Measurements from ENCODE around the gene GNRH2. TPM values are rescaled to one million over a fixed set of nuclear protein-coding genes. Genes with fewer than 3 reads are reported as not detected.
"Not testable (repeated sequence)": the region's sequence is repeated elsewhere in the genome, so short reads cannot be mapped to it uniquely, and the experiment has no call there.

Gene GNRH2
- total RNA-seq, 2 experiments from 2014 or later, result 0.87 to 1.1 TPM

DNA sequence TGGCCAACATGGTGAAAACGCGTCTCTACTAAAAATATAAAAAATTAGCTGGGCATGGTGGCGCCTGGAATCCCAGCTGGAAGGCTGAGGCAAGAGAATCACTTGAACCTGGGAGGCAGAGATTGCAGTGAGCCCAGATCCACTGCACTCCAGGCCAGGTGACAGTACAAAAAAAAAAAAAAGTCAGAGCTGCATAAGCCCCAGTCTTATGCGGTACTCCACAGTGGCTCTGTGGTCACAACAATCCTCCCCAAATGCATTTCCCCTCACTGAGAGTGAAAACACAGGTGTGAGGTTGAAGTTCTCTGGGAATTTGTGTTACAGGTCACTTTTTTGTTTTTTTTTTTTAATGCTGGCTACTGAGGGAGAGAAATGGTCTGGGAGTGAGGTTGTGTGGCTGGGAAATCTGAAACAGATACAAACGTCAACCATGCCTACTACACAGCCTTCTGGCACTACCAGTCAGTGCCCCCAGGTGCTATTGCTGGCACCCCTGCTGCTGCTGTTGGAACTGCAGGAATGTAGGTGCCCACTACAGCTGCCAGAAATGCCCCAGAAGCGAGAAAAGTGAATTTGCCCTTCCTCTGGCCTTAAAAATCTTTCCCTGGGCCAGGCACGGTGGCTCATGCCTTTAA lies 8.1 kb downstream of the GNRH2 start:
- Mint-ChIP-seq H3K9me3 (no peaks in the 10 kb centered on the region), H3K27ac (no peak overlapping the region), H3K4me3 (no peak overlapping the region), H3K27me3 (no peaks in the 10 kb centered on the region), H3K36me3 (peaks cover 19% of the 10 kb centered on the region), H3K4me1 (peaks cover 16% of the 10 kb centered on the region)
- DNase-seq, result no peak

DNA sequence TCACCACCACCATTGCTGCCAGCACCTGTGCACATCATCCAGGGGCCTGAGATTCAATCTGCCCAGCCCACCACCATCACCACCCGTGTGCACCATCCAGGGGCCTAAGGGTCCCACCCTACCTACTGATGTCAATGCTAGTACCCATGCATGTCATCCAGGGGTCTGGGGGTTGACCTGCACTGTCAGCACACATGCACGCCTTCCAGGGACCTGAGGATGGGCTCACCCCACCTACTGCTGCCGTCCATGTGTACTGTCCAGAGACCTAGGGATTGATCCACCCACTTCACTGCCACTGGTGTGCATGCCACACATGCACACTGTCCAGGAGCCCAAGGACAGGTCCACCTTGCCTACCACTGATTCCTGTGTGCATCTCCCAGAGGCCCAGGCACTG lies 16.1 kb downstream of the GNRH2 start:
- H3K27me3 Mint-ChIP-seq, result no peaks in the 10 kb centered on the region

DNA sequence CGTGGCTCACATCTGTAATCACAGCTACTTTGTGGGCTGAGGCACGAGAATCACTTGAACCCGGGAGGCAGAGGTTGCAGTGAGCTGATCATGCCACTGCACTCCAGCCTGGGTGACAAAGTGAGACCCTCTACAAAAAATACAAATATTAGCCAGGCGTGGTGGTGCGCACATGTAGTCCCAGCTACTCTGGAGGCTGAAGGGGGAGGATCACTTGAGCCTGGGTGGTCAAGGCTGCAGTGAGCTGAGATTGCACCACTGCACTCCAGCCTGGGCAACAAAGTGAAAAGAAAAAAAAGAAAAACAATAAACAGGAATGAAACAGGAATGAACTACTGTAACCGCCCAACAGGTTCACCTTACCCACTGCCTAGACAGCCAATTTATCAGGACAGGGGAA lies 20.7 kb downstream of the GNRH2 start:
- H3K4me3 Mint-ChIP-seq, result not testable (repeated sequence)

More for the DNA sequence above, 16.1 kb downstream of the GNRH2 start:
- peaks cover 5% of the 10 kb centered on the region for H3K4me1 Mint-ChIP-seq
- no peak overlapping the region for H3K4me3 Mint-ChIP-seq
- H3K9me3 Mint-ChIP-seq, result no peaks in the 10 kb centered on the region
- no peak overlapping the region for H3K27ac Mint-ChIP-seq
- no peaks in the 10 kb centered on the region for H3K36me3 Mint-ChIP-seq
- DNase-seq, result no peak

DNA sequence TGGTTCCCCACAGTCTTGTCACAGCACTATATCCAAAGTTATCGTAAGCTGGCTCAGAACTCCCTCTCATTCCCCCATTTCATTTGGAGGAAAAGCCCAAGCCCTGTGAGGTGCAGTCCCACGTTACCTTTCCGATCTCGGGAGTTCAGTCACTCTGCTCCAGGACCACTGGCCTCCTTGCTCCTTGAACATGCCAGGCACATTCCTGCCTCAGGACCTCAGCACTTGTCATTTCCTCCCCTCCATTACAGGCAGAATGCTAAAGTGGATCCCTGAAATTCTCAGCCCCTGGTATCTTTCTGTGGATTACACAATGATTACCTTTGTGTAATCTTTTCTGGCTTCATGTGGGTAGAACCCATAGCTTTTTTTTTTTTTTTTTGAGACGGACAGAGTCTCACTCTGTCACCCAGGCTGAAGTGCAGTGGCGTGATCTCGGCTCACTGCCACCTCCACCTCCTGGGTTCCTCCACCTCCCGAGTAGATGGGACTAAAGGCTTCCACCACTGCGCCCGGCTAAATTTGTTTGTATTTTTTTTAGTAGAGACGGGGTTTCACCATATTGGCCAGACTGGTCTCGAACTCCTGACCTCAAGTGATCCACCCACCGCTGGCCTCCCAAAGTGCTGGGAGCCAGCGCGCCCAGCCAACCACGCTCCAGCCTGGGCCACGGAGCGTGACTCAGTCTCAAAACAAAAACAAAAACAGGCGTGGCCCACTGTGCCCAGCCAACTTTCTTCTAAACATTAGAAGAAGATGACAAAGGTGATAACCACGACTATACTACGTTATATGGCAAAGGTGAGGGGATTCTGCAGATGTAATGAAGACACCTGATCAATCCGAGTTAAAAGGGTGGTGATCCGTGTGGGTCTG lies 24.0 kb downstream of the GNRH2 start:
- peaks cover 14% of the 10 kb centered on the region for H3K4me1 Mint-ChIP-seq

More for the DNA sequence above, 20.7 kb downstream of the GNRH2 start:
- not testable (repeated sequence) for DNase-seq, H3K9me3 Mint-ChIP-seq, H3K27me3 Mint-ChIP-seq, H3K27ac Mint-ChIP-seq, H3K36me3 Mint-ChIP-seq, H3K4me1 Mint-ChIP-seq

DNA sequence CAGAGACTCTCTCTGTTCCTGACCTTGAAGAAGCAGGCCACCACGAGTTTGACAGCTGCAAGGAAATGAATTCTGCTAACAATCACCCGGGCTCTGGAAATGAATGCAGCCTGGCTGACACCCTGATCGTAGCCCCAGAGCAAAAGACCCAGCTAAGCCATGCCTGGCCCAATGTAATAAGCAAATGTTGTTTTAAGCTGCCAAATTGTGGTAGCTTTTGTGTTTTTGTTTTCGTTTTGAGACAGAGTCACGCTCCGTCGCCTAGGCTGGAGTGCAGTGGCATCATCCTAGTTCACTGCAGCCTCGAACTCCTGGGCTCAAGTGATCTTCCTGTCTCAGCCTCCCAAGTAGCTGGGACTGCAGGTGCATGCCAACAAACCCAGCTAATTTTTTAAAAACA lies 24.7 kb downstream of the GNRH2 start:
- Mint-ChIP-seq H3K27me3 (peaks cover 3% of the 10 kb centered on the region), H3K36me3 (no peaks in the 10 kb centered on the region), H3K9me3 (no peaks in the 10 kb centered on the region), H3K4me3 (no peak overlapping the region), H3K4me1 (peaks cover 17% of the 10 kb centered on the region), H3K27ac (no peak overlapping the region)
- DNase-seq, result no peak

More for the DNA sequence above, 24.0 kb downstream of the GNRH2 start:
- no peak for DNase-seq
- H3K27ac Mint-ChIP-seq, result no peak overlapping the region
- peaks cover under 1% of the 10 kb centered on the region for H3K27me3 Mint-ChIP-seq
- no peaks in the 10 kb centered on the region for H3K9me3 Mint-ChIP-seq
- H3K4me3 Mint-ChIP-seq, result no peak overlapping the region
- no peaks in the 10 kb centered on the region for H3K36me3 Mint-ChIP-seq

DNA sequence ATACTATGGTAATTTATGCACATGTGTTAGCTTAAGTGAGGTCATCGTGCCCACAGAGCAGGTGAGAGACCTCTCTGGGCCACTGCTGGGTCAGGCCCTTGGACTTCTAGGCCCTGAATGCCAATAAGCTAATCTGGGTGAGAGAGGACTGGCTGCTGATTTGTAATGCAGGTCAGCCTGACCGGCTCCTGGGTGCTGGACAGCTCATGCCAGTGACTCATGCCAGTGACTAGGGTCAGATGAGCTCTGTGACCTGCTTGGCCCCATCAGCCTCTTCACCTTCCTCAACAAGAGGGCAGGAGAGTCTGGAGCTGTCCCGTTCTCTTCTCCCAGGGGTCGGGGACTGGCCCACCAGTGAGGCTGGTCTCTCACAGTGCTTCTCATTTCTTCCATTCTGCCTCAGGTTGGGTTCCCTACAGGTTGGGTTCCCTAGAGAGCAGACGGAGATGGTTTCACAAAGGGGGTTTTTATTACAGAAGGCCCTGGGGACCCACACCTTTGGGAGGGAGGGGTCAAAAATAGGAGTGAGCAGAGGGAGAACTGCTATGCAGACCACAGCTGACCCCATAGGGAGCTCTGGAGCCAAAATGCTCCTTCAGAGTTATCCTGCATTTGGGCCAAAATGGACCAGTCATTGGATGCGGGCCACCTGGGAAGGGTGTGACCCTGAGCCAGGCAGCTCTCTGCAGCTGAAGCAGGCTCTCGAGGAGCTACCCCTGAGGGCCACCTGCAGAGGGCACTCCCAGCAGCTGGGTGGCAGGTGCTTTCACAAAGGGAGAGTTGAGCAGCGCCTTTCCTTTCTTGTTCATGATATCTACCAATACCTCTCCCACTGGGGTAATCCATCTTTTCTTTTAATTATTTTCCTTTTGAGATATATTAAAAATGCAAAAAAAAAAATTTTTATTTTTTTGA lies 25.8 kb downstream of the GNRH2 start:
- H3K9me3 Mint-ChIP-seq, result no peaks in the 10 kb centered on the region
- peaks cover 17% of the 10 kb centered on the region for H3K4me1 Mint-ChIP-seq
- peaks cover 3% of the 10 kb centered on the region for H3K27me3 Mint-ChIP-seq
- H3K36me3 Mint-ChIP-seq, result no peaks in the 10 kb centered on the region
- DNase-seq, result peak; percentile 22
- H3K27ac Mint-ChIP-seq, result no peak overlapping the region
- H3K4me3 Mint-ChIP-seq, result no peak overlapping the region

DNA sequence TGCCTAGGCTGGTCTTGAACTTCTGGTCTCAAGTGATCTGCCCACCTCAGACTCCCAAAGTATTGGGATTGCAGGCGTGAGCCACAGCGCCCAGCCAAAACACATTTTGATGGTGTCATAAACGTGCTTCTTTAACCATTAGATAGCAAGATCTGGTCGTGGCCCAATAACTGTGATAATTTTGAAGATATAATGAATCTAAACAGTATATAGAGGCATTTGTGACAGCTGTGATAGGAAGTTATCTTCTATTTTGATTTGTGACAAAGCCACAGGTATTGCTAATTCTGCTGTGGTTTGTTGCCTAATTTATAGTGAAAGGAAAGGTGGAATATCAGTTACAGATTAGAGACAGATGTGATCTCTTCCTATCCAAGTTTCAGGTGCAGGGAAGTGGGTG lies 27.3 kb downstream of the GNRH2 start:
- peaks cover 3% of the 10 kb centered on the region for H3K27me3 Mint-ChIP-seq
- peaks cover 12% of the 10 kb centered on the region for H3K4me1 Mint-ChIP-seq
- no peaks in the 10 kb centered on the region for H3K9me3 Mint-ChIP-seq
- no peak for DNase-seq
- H3K4me3 Mint-ChIP-seq, result peak overlapping the region; percentile 46
- no peaks in the 10 kb centered on the region for H3K36me3 Mint-ChIP-seq
- no peak overlapping the region for H3K27ac Mint-ChIP-seq

DNA sequence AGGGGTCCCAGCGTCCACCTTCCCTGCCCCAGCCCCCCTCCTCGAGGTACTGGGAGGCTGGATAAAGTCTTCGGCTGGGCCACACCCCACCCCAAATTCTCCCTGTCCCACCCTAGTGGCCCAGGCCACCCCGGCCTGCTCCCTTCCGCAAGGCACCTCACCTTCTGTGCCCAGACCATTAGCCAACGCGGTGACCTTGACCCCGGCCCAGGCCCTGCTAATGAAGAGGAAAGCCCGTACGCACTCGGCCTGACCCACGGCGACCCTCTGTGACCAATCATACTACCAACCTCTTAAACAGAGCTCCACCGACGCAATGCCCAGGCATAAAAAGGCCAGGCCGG lies 27.8 kb downstream of the GNRH2 start:
- Mint-ChIP-seq H3K36me3 (no peaks in the 10 kb centered on the region), H3K4me3 (peak overlapping the region; percentile 46), H3K27ac (no peak overlapping the region), H3K9me3 (no peaks in the 10 kb centered on the region), H3K4me1 (peaks cover 12% of the 10 kb centered on the region), H3K27me3 (peaks cover 3% of the 10 kb centered on the region)
- no peak for DNase-seq

DNA sequence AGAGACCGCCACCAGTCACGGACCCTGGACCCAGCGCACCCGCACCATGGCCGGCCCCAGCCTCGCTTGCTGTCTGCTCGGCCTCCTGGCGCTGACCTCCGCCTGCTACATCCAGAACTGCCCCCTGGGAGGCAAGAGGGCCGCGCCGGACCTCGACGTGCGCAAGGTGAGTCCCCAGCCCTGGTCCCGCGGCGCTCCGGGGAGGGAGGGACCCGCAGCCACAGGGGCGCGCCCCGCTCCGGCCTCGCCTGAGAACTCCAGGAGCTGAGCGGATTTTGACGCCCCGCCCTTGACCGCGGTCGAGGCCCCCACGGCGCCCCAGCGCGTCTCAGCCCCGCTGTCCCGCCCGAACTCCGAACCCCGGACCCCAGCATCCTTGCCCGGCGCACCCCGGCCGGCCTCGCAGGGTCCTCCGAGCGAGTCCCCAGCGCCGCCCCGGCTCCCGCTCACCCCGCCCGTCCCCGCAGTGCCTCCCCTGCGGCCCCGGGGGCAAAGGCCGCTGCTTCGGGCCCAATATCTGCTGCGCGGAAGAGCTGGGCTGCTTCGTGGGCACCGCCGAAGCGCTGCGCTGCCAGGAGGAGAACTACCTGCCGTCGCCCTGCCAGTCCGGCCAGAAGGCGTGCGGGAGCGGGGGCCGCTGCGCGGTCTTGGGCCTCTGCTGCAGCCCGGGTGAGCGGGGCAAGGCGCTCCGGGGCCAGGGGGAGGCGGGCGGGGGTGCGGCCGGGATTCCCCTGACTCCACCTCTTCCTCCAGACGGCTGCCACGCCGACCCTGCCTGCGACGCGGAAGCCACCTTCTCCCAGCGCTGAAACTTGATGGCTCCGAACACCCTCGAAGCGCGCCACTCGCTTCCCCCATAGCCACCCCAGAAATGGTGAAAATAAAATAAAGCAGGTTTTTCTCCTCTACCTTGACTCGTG lies 28.4 kb downstream of the GNRH2 start, which contains the start of gene OXT:
TSS of gene OXT (plus strand) at position 11 of the 920 bp plus-strand sequence. CDS start at position 47, 36 bp downstream.
- Mint-ChIP-seq H3K27me3 (peaks cover 3% of the 10 kb centered on the region), H3K27ac (peak within 1 kb of the TSS; percentile 34), H3K9me3 (no peaks in the 10 kb centered on the region), H3K36me3 (no peaks in the 10 kb centered on the region), H3K4me3 (peak within 1 kb of the TSS; percentile 77), H3K4me1 (peaks cover 15% of the 10 kb centered on the region)
- DNase-seq, result peak; percentile 67

DNA sequence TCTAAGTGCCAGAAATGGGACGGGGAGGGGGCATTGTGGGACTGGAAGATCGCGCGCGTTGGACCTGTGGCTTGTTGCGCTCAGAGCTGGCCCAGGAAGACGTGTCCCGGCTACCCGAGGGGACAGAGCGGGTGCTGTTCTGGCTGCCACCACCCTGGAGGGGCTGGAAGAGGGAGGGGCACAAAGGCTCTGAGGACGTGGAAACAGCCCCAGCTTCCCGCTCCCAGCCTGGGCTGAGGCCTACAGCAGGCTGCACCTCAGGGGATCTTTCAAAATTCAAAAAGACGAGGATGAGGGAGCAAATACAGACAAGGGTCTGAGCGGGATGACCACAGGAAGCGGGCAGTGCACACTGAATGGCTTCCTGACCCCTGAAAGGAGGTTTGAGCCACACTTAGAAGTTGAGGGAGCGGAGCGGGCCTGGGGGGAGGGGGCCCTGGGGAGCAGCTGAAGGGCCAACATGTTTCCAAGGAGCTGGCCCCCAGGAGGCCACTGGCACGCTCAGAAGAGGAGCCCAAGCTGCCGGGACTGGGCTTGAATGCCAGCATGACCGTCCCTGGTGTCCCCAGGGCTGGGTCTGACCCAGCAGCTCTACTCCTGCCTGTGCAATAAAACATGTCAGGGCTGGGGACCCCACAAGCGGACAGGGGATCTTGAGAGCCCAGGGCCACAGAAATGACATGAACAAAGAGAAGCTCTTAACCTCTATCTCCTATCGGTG lies 29.3 kb downstream of the GNRH2 start:
- peaks cover 23% of the 10 kb centered on the region for H3K4me1 Mint-ChIP-seq
- no peak for DNase-seq
- no peaks in the 10 kb centered on the region for H3K9me3 Mint-ChIP-seq
- peak overlapping the region; percentile 77 for H3K4me3 Mint-ChIP-seq
- peak overlapping the region; percentile 34 for H3K27ac Mint-ChIP-seq
- no peaks in the 10 kb centered on the region for H3K36me3 Mint-ChIP-seq
- peaks cover 6% of the 10 kb centered on the region for H3K27me3 Mint-ChIP-seq

DNA sequence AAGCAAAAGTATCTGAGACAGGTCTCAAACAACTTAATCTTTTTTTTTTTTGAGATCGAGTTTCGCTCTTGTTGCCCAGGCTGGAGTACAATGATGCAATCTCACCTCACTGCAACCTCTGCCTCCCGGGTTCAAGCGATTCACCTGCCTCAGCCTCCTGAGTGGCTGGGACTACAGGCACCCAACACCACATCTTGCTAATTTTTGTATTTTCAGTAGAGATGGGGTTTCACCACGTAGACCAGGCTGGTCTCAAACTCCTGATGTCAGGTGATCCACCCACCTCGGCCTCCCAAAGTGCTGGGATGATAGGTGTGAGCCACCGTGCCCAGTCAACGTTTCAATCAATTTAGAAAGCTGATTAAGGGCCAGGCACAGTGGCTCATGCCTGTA lies 29.8 kb downstream of the GNRH2 start:
- not testable (repeated sequence) for H3K27me3 Mint-ChIP-seq, H3K27ac Mint-ChIP-seq, H3K9me3 Mint-ChIP-seq, H3K36me3 Mint-ChIP-seq, H3K4me3 Mint-ChIP-seq, DNase-seq
- peaks cover 27% of the 10 kb centered on the region for H3K4me1 Mint-ChIP-seq

DNA sequence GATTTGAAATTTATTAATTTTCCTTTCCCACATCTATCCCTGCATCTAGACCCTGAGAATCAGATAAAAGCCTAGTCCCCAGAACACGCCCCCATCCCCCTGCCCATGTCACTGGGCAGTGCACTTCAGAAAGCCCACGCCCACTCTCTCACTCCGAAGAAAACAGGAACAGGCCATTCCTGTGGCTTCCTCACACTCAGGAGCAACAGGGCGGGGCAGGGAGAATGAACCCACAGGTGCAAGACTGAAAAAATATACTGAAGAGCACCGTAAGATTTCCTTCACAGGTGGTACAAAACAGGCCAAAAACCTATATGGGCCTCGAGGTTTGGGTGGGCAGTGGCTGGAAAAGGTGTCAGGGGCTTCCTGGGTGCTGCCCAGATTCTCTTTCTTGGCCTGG lies 31.4 kb downstream of the GNRH2 start:
- H3K27ac Mint-ChIP-seq, result no peak overlapping the region
- no peak overlapping the region for H3K4me3 Mint-ChIP-seq
- no peaks in the 10 kb centered on the region for H3K9me3 Mint-ChIP-seq
- peaks cover 18% of the 10 kb centered on the region for H3K27me3 Mint-ChIP-seq
- no peak for DNase-seq
- H3K4me1 Mint-ChIP-seq, result peaks cover 27% of the 10 kb centered on the region
- H3K36me3 Mint-ChIP-seq, result no peaks in the 10 kb centered on the region

DNA sequence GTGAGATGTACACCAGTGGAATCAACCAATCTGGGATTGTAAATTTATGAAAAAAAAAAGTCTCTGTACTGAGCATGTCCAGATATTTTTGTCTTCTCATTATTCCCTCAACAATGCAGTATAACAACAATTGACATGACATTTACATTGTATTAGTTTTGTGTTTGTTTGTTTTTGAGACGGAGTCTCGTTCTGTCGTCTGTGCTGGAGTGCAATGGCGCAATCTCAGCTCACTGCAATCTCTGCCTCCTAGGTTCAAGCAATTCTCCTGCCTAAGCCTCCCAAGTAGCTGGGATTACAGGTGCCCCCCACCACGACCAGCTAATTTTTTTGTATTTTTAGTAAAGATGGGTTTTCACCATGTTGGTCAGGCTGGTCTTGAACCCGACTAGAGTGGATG lies 31.9 kb downstream of the GNRH2 start:
- peaks cover 23% of the 10 kb centered on the region for H3K27me3 Mint-ChIP-seq
- not testable (repeated sequence) for H3K36me3 Mint-ChIP-seq, H3K4me3 Mint-ChIP-seq, DNase-seq, H3K27ac Mint-ChIP-seq, H3K9me3 Mint-ChIP-seq
- peaks cover 27% of the 10 kb centered on the region for H3K4me1 Mint-ChIP-seq

Data from activated naive CD8-positive, alpha-beta T cell treated with anti-CD3 and anti-CD28 coated beads for 36 hours (primary cell).